Naive thymus-derived CD4-positive, alpha-beta T cell (primary cell): ENCODE results near the gene USH1C. TPM values are rescaled to one million over a fixed set of nuclear protein-coding genes. Genes with fewer than 3 reads are reported as not detected.

Source experiments
- ATAC-seq: fragments of 150-1000 bp; cut with Tn5 transposase; 2 replicates; pipeline ENCODE4 v1.10.0; 2021; ENCODE audit warnings: mild to moderate bottlenecking, moderate library complexity
- CTCF ChIA-PET: fragments of 350-600 bp; sonication (Branson Sonifier 250); formaldehyde crosslinking; loops from one replicate; lab custom pipeline; 2021; ENCODE audit warnings: antibody characterized with exemption; lab: Charles Lee
- POLR2A ChIA-PET: fragments of 350-600 bp; sonication (Branson Sonifier 250); formaldehyde crosslinking; loops from one replicate; lab custom pipeline; 2021; ENCODE audit warnings: antibody characterized with exemption, inconsistent platforms; lab: Charles Lee
- DNase-seq, 9 donors: peaks; one replicate each; pipeline versions ENCODE4 v3.0.0 to v3.0.0-alpha.2; 2020 to 2022; ENCODE audit warnings: mixed read lengths in 1 of 9
- H3K27ac ChIP-seq: one replicate; pipeline ENCODE4 v1.7.0; 2013; ENCODE audit warnings: mild to moderate bottlenecking, low read depth, low read length, moderate library complexity
- H3K27me3 ChIP-seq, 2 donors: one replicate each; pipeline ENCODE4 v1.7.0; 2013; ENCODE audit warnings: low read length in 2 of 2, mild to moderate bottlenecking in 2 of 2, moderate library complexity in 2 of 2; ENCODE audit not compliant: control insufficient read depth in 2 of 2, insufficient read depth in 2 of 2
- H3K36me3 ChIP-seq, 3 experiments: 1 replicate in 2 of 3; 2 replicates in 1 of 3; pipeline ENCODE4 v1.7.0; 2013; ENCODE audit warnings: low read length in 3 of 3, mild to moderate bottlenecking in 3 of 3, moderate library complexity in 1 of 3; ENCODE audit not compliant: insufficient read depth in 3 of 3, control insufficient read depth in 2 of 3
- H3K4me1 ChIP-seq, 2 donors: one replicate each; pipeline ENCODE4 v1.7.0; 2013; ENCODE audit warnings: low read length in 2 of 2, mild to moderate bottlenecking in 2 of 2, moderate library complexity in 1 of 2; ENCODE audit not compliant: control insufficient read depth in 2 of 2, insufficient read depth in 2 of 2
- H3K4me3 ChIP-seq: 2 replicates; pipeline ENCODE4 v1.7.0; 2013; ENCODE audit warnings: mild to moderate bottlenecking, low read length
- H3K9me3 ChIP-seq, 3 experiments: 1 replicate in 2 of 3; 2 replicates in 1 of 3; pipeline ENCODE4 v1.7.0; 2013; ENCODE audit warnings: low read length in 3 of 3; ENCODE audit not compliant: control insufficient read depth in 2 of 3
- H3K27ac Mint-ChIP-seq, 9 donors: one replicate each; pipeline ENCODE4 v1.8.0; 2020 to 2022; ENCODE audit warnings: mixed read lengths in 9 of 9, mild to moderate bottlenecking in 8 of 9, moderate library complexity in 5 of 9, inconsistent platforms in 2 of 9
- H3K27me3 Mint-ChIP-seq, 5 donors: one replicate each; pipeline ENCODE4 v1.8.0; 2021 to 2022; ENCODE audit warnings: mixed read lengths in 5 of 5, mild to moderate bottlenecking in 1 of 5
- H3K36me3 Mint-ChIP-seq, 5 donors: one replicate each; pipeline ENCODE4 v1.8.0; 2020 to 2022; ENCODE audit warnings: mixed read lengths in 5 of 5, mild to moderate bottlenecking in 3 of 5, inconsistent platforms in 1 of 5
- H3K4me1 Mint-ChIP-seq, 7 donors: one replicate each; pipeline ENCODE4 v1.8.0; 2020 to 2022; ENCODE audit warnings: mixed read lengths in 7 of 7, mild to moderate bottlenecking in 3 of 7, inconsistent platforms in 1 of 7
- H3K4me3 Mint-ChIP-seq, 10 donors: one replicate each; pipeline ENCODE4 v1.8.0; 2020 to 2022; ENCODE audit warnings: mild to moderate bottlenecking in 10 of 10, mixed read lengths in 10 of 10, moderate library complexity in 6 of 10, inconsistent platforms in 2 of 10
- H3K9me3 Mint-ChIP-seq, 11 donors: one replicate each; pipeline ENCODE4 v1.8.0; 2020 to 2022; ENCODE audit warnings: mixed read lengths in 11 of 11, mild to moderate bottlenecking in 4 of 11, inconsistent platforms in 1 of 11, moderate library complexity in 1 of 11
- intact Hi-C, 2 donors: fragments of 100-400 bp; cut with micrococcal nuclease; formaldehyde crosslinking; loops; one replicate each; pipeline ENCODE4 v1.15.1; 2023
- polyA plus RNA-seq, 2 donors: library from polyadenylated mRNA; unstranded; fragments of 300-500 nt; fragmentation: Illumina TruSeq; gene quantifications; one replicate each; pipeline ENCODE4 v1.2.3, GENCODE V29; 2021
- total RNA-seq, 6 experiments: library from RNA in 5 of 6; stranded (reverse) in 5 of 6; gene quantifications; 1 replicate in 5 of 6; 2 replicates in 1 of 6; pipeline ENCODE4 v1.2.3 and lab custom pipeline; 2021 to 2026

Gene USH1C
- total and polyA plus RNA-seq, 7 experiments from 2014 or later: not detected

- no peaks in the 10 kb centered on the region for H3K9me3 Mint-ChIP-seq
- intact Hi-C loops: loop anchor here (1.0 kb wide), 2 partner anchors 145 to 299 kb away; no protein-coding TSS in a partner anchor
- no peak overlapping the region for H3K4me3 Mint-ChIP-seq
- no peaks in the 10 kb centered on the region for H3K4me1 Mint-ChIP-seq
- no peaks in the 10 kb centered on the region for H3K36me3 Mint-ChIP-seq
- Histone ChIP-seq H3K4me3 (no peak overlapping the region), H3K4me1 (no peaks in the 10 kb centered on the region), H3K36me3 (no peaks in the 10 kb centered on the region), H3K9me3 (no peaks in the 10 kb centered on the region), H3K27me3 (no peaks in the 10 kb centered on the region), H3K27ac (no peak overlapping the region)
- ChIA-PET POLR2A (no interaction called here), CTCF (interaction anchor here (0.7 to 1.3 kb wide), 3 partner anchors 34 to 709 kb away, joined by 3 to 4 read pairs (median 3); no protein-coding TSS in a partner anchor)
- DNase-seq (no peak), ATAC-seq (no peak)
- H3K27ac Mint-ChIP-seq: no peak overlapping the region
- peaks cover 0 to 7% (median 4%) of the 10 kb centered on the region in 5 donors for H3K27me3 Mint-ChIP-seq
Measured at GRCh38 chr11:17528906-17529843, 15.0 kb downstream of the USH1C start.

- intact Hi-C loops: loop anchor here (1.0 kb wide), 2 partner anchors 144 to 298 kb away; no protein-coding TSS in a partner anchor
- H3K27me3 Mint-ChIP-seq: peaks cover 0 to 7% (median 4%) of the 10 kb centered on the region in 5 donors
- POLR2A ChIA-PET: no interaction called here
- Histone ChIP-seq H3K27me3 (no peaks in the 10 kb centered on the region), H3K4me1 (no peaks in the 10 kb centered on the region), H3K4me3 (no peak overlapping the region), H3K9me3 (no peaks in the 10 kb centered on the region), H3K27ac (no peak overlapping the region), H3K36me3 (no peaks in the 10 kb centered on the region)
- no peak overlapping the region for H3K27ac Mint-ChIP-seq
- no peaks in the 10 kb centered on the region for H3K4me1 Mint-ChIP-seq
- peak; percentile 52 for ATAC-seq
- no peak overlapping the region for H3K4me3 Mint-ChIP-seq
- DNase-seq: peak in 6 of 9 donors; percentile 14 to 49 (median 28)
- CTCF ChIA-PET: interaction anchor here (0.5 to 1.4 kb wide), 7 partner anchors 25 to 708 kb away, joined by 3 to 7 read pairs (median 3); no protein-coding TSS in a partner anchor
- no peaks in the 10 kb centered on the region for H3K36me3 Mint-ChIP-seq
- H3K9me3 Mint-ChIP-seq: no peaks in the 10 kb centered on the region
Measured at GRCh38 chr11:17528181-17528691, 16.0 kb downstream of the USH1C start.

DNA sequence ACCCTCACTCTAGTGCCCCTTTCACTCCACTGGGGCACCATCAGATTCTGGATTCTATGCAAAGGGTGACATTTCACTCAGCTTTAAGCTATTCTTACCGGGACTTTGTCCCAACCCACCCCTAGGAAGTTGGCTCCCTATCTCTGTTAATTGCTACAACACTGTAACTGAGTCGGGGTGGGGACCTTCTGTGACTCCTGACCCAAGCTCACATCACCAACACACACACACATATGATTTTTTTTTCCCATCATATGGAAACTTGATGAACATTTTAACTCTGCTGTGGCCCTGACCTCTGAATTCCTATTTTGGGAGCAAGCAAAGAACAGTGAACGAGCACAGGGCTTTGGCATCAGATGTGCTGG, 16.6 kb downstream of the USH1C start:
- Histone ChIP-seq H3K27me3 (no peaks in the 10 kb centered on the region), H3K9me3 (no peaks in the 10 kb centered on the region), H3K4me3 (no peak overlapping the region), H3K4me1 (no peaks in the 10 kb centered on the region), H3K27ac (no peak overlapping the region), H3K36me3 (no peaks in the 10 kb centered on the region)
- H3K27me3 Mint-ChIP-seq: peaks cover 0 to 7% (median 4%) of the 10 kb centered on the region in 5 donors
- DNase-seq (no peak), ATAC-seq (no peak)
- CTCF ChIA-PET: interaction anchor here (0.5 to 1.4 kb wide), 5 partner anchors 24 to 298 kb away, joined by 3 to 7 read pairs (median 4); no protein-coding TSS in a partner anchor
- intact Hi-C loops: no loop called here
- no peaks in the 10 kb centered on the region for H3K36me3 Mint-ChIP-seq
- H3K9me3 Mint-ChIP-seq: no peaks in the 10 kb centered on the region
- H3K4me3 Mint-ChIP-seq: no peak overlapping the region
- POLR2A ChIA-PET: no interaction called here
- H3K27ac Mint-ChIP-seq: no peak overlapping the region
- no peaks in the 10 kb centered on the region for H3K4me1 Mint-ChIP-seq

- Histone ChIP-seq H3K27ac (no peak overlapping the region), H3K9me3 (no peaks in the 10 kb centered on the region), H3K4me3 (no peak overlapping the region), H3K36me3 (no peaks in the 10 kb centered on the region), H3K27me3 (no peaks in the 10 kb centered on the region), H3K4me1 (no peaks in the 10 kb centered on the region)
- ChIA-PET POLR2A (no interaction called here), CTCF (interaction anchor here (1.4 kb wide), 1 partner anchor 143 kb away, joined by 7 read pairs; no protein-coding TSS in a partner anchor)
- intact Hi-C loops: no loop called here
- no peaks in the 10 kb centered on the region for H3K4me1 Mint-ChIP-seq
- H3K36me3 Mint-ChIP-seq: no peaks in the 10 kb centered on the region
- ATAC-seq (no peak), DNase-seq (no peak)
- H3K27me3 Mint-ChIP-seq: peaks cover 0 to 5% (median 4%) of the 10 kb centered on the region in 5 donors
- no peaks in the 10 kb centered on the region for H3K9me3 Mint-ChIP-seq
- H3K27ac Mint-ChIP-seq: no peak overlapping the region
- H3K4me3 Mint-ChIP-seq: no peak overlapping the region
Measured at GRCh38 chr11:17526931-17527627, 17.1 kb downstream of the USH1C start.

GRCh38 chr11:17526326-17526725, 17.9 kb downstream of the USH1C start:
- POLR2A ChIA-PET: no interaction called here
- H3K27me3 ChIP-seq: no peaks in the 10 kb centered on the region
- Mint-ChIP-seq H3K27ac (no peak overlapping the region), H3K4me1 (no peaks in the 10 kb centered on the region), H3K27me3 (no peaks in the 10 kb centered on the region), H3K4me3 (no peak overlapping the region), H3K9me3 (no peaks in the 10 kb centered on the region), H3K36me3 (no peaks in the 10 kb centered on the region)
- no peak for DNase-seq
- no peaks in the 10 kb centered on the region for H3K4me1 ChIP-seq
- H3K36me3 ChIP-seq: no peaks in the 10 kb centered on the region
- no peak for ATAC-seq
- H3K9me3 ChIP-seq: no peaks in the 10 kb centered on the region
- H3K4me3 ChIP-seq: no peak overlapping the region
- CTCF ChIA-PET: no interaction called here
- H3K27ac ChIP-seq: no peak overlapping the region
- intact Hi-C loops: no loop called here

DNA sequence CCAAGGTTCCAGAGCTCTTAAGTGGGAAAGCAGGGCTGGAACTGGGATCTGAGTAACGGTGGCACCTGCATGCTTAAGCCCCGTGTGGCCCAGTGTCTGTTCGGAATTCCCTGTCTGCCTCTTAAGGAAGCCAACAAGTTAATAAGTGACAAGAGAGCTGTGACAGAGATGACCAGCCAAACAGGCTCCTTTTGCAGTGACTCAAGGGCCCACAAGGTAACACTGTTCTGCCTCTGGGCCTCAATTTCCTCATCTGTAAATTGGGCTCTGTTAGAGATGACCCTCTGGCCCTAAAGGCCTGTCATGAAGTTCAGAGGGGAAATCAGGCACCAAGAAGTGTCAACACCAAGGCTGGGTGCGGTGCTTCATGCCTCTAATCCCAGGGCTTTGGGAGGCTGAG, 18.6 kb downstream of the USH1C start:
- Histone ChIP-seq H3K9me3 (no peaks in the 10 kb centered on the region), H3K4me3 (no peak overlapping the region), H3K36me3 (no peaks in the 10 kb centered on the region), H3K27me3 (no peaks in the 10 kb centered on the region), H3K4me1 (no peaks in the 10 kb centered on the region), H3K27ac (no peak overlapping the region)
- CTCF ChIA-PET: interaction anchor here (0.8 kb wide), 1 partner anchor 295 kb away, joined by 3 read pairs; no protein-coding TSS in a partner anchor
- intact Hi-C loops: no loop called here
- POLR2A ChIA-PET: no interaction called here
- Mint-ChIP-seq H3K27ac (no peak overlapping the region), H3K36me3 (no peaks in the 10 kb centered on the region), H3K4me3 (no peak overlapping the region), H3K27me3 (peaks cover 0 to 3% (median 0%) of the 10 kb centered on the region in 5 donors), H3K9me3 (no peaks in the 10 kb centered on the region), H3K4me1 (no peaks in the 10 kb centered on the region)
- DNase-seq: no peak
- ATAC-seq: no peak
